Pons (tissue), 1 donor: Measurements from ENCODE around the gene HHAT.

ENCODE experiments used
- DNase-seq: peaks from one replicate; pipeline ENCODE4 v3.0.0-alpha.2; 2016; ENCODE audit warnings: low spot score

Gene HHAT

DNA sequence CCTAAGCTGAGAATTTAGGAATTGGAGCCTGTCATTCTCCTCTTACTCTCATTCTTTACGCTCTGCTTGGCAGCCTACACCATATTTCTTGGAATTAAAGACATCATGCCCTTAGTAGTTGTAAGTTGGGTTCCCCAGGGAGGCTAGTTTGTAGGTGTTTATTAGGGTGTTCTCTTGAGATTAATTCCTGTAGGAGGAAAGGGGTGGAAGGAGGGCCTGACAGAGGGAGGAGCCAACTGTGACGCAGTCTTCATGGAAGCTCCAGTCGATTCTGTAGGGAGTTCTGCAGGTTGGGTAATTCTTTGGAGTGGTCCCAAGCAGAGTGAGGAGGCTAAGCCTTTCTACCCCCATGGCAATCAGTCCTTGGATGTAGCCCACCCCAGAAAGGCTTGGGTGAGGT is 111.4 kb downstream of the HHAT start:
- DNase-seq = no peak

DNA sequence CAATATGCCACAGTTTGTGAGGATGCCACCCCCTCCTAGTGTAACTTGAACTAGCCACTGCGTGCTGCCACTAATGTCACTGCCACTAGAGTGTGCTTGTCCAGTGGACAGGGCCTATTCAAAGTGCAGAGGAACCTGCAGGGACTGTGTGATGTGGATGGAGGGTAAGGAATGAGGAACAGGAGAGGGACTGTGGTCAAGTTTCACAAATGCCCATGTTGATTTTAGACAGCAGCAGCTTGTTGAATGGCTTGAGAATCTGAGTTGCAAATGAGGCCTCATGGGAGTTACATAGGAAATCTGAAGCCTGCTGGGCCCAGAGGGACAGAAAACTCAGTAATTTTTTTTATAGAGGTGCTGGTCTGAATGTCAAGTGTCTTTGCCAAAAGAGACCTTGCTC is 112.3 kb downstream of the HHAT start:
- no peak for DNase-seq

DNA sequence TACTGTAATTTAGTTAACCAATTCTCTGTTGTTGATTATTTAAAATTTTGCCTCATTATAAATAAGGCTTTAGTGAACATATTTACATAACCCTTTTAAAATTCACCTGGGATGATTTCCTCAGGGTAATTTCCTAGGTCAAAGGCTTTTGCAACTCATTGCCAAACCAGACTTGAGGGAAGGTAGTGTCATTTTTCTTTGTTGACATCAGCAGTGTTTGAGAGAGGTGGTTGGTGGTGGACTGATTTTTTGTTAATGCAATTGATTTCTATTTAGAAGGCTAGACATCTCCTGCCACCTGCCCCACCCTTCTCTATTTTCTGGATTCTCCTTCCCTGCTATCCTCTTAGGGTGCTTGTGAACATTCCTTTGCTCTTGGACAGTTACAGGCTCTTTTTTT is 116.8 kb downstream of the HHAT start:
- DNase-seq = no peak

DNA sequence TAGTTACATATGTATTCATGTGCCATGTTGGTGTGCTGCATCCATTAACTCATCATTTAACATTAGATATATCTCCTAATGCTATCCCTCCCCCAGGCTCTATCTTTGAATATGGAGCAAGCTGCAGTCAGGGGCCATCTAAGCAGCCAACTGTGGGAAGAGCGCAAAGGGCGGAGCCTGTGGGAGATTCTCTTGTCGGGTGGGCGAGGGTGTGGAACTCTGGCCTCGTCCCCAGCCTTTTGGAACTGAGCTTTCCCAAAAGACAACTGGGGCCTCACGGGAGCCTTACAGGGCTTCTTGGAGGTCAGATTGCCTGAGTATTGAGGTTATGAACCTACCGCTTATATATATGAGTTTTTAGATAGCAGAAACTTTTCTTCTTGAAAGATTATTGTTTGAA is 117.2 kb downstream of the HHAT start:
- no peak for DNase-seq

DNA sequence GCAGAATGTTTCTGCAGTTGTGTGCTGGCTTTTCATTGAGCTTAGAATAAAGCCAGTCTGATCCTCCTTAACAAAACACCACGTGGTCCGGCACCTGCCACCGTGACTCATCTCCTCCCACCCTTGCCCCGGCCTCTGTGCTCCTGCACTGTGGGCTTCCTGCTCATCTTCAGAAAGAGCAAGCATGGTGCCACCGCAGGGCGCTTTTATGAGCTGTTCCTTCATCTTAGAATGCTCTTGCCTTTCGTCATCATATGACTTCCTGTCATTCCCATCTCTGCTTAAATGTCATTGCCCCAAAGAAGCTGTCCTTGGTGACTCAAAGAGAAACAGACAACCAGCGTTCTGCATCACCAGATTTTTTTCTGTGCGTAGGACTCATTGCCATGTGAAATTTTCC is 117.8 kb downstream of the HHAT start:
- DNase-seq = no peak

DNA sequence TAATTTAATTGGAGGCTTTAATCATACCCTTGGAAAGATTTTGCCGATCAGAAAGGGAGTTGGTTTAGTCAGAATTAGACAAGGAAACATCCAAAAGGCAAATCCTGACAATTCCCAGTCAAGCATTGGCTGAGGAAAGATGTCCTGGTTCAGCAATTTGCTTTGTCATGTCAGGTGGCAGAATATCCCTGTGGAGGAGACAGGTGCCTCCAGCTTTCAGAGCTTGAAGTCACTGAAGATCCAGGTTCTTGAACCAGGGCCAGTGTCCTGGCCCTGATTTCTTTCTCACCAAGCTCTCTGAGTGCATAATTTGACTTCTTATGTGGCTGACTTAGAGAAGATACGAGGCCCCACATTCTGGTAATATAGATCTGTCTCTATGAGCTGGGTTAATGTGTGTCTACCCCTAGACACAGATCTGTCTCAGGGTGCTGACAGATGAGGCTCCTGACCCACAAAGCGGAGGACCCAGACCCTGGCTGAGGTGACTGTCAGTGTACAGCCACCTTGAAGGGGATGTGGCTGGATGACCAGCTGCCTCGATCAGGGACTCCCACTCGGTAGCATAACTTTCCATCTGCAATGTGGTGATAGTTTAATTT is 118.9 kb downstream of the HHAT start:
- DNase-seq = no peak

DNA sequence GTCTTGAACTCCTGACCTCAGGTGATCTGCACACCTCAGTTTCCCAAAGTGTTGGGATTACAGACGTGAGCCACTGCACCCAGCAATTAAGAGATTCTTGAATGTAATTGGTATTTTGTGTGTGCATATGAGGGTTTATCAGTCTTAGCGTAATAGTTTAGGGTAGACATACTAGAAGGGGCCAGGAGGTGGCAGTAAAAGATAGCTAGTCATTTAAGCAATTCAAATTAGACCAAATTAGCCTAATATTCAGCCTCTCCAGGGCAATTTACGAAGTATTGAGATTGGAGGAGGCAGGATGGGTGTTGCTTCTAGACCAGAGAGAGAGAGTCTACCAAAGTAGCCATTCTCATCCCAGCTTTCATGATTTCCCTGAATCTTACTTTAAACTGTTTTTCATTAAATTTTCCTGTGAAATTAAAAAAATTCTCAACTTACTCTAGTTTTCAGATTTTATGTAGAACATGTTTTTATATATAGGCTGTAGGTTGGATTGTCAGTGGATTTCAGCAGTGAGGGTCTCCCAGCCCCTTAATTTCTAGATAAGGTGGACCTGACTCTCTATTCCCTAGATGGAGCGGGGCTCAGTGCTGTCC is 119.7 kb downstream of the HHAT start:
- DNase-seq = peak; percentile 73

DNA sequence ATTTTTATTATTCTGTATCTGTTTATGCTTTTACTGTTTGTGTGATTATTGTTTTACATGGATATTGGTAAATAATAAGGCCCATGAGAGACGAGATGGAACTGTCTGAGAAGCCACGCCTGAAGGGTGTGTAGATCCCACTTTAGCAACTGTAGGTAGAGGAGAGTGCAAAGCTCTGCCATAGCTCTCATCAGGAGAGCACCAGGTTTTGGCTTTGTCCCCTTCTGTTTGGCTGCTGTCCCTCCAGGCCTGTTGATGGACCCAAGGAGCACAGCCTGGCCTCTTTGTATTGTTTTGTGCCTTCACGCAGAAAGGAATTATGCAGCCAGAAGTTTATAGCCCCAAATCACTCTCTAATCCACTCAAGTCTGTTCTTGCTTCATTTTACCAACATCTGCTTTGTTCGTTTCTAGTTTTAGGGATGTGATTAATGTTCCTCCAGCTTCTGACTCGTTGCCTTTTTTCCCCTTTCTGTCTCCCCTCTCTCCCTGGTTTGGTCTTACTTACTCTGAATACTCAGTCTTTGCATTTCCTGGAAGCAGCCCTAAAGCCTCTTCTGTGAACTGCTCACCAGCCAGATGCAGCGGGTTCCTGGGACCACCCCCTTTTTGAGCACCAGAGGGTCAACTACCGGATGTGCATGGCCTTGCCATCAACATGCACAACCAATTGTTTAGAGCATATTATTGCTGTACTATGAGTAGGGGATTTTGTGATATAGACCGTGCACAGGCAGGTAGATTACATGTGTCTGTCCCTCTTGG is 127.3 kb downstream of the HHAT start:
- DNase-seq = no peak

DNA sequence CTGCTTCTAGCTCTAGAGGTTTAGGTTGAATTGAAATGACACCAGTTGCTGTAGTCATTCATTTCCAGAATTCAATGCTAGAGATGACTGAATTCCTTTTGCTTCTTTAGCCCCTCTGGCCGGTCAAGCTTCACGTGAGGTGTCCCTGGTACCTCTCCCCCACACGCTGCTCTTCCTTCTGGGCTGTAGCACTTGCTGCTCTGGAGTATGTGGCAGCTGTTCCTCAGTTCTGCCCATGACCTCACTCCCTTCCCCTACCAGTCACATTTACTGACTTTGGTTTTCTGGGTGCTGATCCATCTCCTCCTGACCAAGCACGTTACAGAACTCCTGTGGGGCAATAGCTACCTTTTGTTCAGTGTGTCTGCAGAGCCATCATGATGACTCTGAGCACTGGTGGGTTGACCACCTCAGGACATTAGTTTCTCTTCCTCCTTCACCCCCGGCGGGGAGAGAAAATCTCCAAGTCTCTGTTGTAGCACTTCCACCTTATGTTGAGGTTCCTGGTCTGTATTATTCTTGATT is 128.1 kb downstream of the HHAT start:
- DNase-seq = no peak

DNA sequence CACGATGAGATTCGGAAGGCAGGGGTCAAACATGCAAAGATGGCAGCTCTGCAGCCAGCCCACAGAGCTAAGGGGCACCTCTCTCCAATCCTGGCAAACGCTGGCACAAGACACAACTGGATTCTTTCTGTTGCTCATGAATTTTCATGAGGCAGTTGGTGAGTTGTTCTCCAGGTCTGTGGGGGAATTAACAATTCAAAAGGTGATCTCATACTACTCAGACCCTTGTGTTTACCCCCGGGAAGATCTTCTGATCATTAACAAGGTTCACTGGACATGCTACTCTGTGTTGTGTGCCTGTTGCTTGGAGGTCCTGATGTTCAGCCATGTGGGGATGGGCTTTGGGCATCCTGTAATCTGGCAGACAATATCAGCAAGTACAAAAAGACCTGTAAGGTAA is 128.9 kb downstream of the HHAT start:
- DNase-seq = no peak

DNA sequence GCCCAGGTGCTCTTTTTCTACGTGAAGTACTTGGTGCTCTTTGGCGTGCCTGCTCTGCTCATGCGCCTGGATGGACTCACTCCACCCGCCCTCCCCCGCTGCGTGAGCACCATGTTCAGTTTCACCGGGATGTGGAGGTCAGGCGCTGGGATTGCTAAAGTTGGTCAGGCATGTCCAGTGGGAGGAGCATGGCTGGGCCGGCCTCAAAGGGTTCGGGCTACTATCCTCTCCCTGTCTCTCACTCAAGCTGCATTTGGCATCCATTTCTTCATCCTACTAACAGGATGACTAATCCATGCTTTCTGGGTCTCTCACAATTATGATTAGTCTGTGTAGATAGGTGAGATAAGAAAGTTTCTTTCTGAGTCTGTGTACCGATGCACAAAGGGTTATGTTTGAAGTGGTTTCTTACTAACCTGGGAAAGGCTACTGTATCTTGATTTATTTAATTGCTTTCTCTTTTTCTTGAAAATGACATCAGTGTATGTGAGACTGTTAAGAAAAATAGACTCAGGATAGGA is 135.9 kb downstream of the HHAT start:
- DNase-seq = no peak

DNA sequence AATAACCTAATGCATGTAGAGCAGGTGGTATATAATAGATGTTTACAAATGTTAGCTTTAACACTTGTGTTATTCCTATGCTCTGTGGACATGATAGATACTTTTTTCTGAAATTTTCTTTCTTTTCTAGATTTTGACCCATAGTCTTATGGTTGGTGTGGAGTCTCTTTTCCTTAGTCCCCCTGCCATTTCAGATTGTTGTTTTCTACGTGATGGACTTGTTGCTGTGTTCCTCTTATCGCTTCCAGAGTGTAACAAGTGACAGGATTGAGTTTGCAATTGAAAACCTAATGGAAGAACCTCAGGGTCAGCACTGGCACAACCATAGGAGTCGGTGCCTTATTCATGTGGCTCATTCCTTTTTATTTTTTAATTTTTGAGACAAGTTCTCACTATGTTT is 136.4 kb downstream of the HHAT start:
- no peak for DNase-seq

DNA sequence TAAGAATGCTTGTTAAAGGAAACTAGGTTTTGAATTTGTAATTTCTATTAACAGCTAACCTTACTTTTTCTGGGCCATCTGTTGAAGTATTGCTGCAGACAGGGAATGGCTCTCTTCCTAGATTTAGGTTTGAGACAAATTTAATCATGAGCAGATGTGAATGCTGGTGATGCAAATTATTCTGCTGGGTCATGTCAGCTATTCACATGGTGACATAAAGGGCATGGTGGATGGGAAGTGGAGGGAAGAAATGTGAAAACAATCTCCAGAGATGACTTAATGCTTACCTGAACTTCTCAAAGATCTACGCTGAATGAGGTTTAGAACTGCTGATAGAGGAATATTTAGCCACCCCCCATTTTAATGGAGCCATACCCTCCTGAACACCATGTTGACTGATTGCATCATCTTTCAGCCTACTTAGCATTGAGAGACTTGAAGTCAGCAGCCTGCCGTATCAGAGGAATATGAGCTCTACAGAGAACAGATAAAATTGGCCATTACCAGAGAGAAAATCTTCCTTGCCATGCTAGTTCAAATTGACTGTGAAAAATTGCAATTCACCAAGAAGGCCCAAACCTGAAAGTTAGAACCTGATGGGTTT is 138.8 kb downstream of the HHAT start:
- DNase-seq = no peak

DNA sequence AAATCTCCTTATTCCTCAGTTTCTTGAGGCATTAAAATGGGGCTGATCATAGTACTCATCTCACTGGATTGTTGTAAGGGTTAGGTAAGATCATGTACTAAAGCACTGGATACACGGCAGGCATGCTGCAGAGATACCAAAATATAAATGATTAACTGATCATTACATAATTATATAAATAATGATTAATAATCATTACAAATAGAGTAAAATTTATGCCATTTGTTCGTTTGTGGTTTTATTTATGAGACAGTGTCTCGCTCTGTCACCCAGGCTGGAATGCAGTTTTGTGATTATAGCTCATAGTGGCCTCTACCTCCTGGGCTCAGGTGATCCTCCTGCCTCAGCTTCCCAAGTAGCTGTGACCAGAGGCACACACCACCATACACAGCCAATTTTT is 140.7 kb downstream of the HHAT start:
- no peak for DNase-seq

DNA sequence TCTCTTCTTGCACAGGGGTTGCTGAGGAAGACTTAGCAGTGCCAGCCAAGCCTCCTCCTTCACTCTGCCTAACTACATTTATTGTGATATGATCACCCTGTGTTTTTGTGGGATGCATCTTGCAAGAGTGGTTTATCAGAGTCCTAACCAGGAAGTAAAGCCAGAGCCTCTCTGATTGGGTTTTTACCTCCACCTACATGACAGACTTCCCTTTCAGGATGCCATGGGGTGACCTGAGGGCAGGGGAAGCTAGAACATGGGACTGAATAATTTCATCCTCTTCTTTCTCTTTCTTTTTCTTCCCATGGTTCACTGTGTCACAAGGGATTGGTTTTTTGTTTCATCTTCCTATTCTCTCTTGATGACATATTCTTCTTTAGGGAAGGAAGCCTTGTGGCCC is 146.6 kb downstream of the HHAT start:
- no peak for DNase-seq

DNA sequence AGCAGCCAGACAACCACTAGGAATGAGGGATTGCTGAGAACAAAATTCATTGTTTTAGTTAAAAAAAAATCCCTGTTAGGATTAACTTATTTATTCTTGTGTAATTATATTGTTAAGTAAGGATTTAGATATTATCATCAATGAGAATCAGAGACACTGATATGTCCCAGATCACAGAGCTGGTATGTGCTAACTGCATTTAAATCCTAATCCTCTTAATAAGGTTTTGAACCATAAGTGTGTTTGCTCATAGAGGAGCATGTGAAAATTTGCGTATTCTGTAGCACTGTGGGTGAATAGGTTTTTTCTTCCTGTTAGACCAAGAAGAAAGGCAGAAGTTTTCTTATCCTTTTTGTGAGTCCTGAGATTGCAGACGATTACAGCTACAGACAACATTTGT is 147.1 kb downstream of the HHAT start:
- DNase-seq = no peak

DNA sequence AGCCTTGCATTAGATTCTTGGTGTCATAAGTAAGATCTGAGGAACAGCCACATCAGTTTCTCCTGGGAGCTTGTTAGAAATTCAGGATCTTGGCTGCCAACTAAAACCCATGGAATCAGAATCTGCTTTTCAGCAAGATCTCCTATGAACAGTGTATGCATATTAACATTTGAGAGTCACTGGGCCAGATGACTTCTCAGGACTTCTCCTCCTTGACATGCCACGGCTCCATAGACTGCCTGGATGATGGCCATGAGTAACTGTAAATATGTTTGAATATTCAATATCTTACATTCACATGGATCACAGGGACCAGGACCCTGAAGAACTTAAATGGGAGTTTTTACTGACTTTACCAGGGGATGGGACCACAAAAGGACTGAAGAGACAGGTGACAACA is 148.0 kb downstream of the HHAT start:
- no peak for DNase-seq

DNA sequence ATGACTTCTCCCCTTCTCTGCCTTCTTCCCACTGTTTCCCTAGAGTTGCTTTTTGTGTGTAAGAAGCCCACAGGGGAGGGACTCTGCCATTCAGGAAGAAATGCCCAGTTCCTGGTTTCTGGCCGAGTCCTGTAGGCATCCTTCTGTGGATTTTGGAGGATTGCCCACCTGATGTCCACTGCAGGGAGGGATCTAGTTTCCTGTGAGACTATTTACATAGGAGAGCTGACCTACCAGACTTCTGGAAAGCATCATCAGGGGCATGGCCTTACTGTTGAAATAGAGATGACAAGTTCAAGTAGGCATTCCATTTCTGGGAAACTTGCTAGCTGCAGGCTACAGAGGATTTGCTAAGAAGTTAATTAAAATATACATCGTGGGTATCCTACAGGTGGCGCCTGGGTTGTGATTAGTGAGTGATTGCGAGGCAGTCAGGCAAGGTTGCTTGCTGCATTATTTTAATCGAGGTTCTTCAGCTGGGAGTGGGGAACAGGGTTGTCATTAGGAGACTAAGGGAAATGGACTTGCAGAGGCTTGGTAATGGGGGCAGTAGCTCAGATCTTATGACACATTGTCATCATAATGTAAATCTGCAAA is 148.7 kb downstream of the HHAT start:
- DNase-seq = no peak

DNA sequence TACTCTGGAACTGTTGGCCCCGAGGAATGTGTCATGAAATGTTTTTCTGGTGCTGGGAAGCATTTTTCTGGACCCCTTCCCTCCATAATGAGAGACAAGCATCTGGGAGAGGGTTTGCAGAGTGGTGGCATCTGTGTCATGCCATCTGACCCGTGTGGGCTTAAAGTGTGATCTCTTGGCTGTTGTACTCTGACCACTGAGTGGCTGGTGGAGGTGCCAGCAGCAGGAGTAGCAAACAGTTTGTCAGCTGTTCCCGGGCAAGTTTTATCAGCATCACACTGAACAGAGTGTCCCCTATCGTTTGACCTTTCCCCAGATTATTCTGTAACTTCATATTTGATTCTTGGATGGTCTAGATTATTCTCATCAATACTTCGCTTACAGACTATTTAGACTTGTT is 150.1 kb downstream of the HHAT start:
- no peak for DNase-seq

DNA sequence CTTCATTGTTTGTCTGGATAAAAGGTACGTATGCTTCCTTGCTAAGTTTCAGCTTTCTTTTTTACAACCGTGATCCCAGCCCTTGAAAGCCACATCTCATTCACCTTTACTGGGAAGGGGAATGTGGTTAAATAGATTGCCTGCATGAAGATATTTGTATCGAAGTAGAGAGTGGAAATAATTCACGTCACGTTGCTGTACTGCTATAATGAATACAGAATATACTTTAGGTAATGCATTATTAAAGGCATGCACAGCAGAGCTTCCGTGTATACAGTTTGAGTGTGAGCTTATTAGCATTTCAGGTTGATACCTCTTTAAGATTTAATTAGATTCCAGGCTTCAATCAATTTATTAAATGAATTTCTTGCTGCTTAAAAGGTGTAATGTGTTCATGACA is 153.8 kb downstream of the HHAT start:
- DNase-seq = no peak

DNA sequence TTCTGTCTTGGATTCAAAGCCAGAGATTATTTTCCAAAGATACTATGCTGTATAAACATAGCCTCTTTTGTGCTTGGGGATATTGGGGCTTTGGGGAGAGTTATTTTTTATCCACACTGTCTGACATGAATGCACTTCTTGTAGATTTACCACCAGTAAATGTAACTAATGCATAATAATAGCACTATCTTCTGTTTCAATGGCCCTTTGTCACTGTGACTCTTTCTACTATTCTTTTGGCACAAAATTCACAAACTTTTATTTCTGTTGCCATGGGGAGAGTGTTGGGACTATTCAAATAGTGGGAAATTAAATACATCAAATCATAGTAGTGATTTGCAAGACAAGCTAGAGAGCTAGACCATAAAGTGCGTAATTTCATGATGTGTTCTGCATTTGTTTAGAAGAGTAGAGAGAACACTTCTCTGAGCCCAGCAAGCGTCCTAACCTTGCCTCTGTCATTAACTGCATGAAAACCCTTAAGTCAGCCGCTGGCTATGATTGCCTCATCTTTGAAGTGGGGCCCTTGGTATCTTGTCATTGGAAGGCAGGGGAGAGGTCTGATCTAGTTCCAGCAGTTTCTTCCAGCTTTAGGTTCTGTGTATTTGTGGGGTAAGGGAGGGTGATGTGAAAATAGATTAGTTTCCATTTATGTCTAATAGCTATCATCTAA is 154.4 kb downstream of the HHAT start:
- DNase-seq = peak; percentile 59

DNA sequence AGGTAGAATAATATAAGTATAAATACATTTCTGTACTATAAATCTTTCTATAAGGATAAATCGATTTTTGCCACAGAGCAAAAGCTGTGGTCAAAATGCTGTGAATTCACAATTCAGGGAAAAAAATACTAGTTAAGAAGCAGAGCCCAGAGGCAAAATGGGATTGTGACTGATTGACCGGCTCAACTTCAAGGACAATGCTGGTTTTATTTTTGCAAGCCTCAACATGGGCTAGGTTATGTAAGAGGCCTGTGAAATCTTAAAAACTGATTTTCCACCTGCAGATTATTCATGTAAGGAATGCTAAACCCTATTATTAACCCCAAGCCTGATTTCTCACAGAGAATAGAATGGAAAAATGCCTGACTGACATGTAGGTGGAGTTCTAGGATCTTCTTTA is 155.1 kb downstream of the HHAT start:
- DNase-seq = no peak
